Anterior cingulate cortex (tissue), 58 donors: ENCODE data around the gene KIF14.
"Not testable (repeated sequence)": the region's sequence is repeated elsewhere in the genome, so short reads cannot be mapped to it uniquely, and the experiment has no call there.

ENCODE experiments used
- DNase-seq, 58 donors: peaks; one replicate each; lab custom pipeline; 2025; lab: John Stamatoyannopoulos, UW

The KIF14 gene

GRCh38 chr1:200634261-200635122, 13.9 kb upstream of the KIF14 start:
- peak in 1 of 58 donors; percentile 10 for DNase-seq

GRCh38 chr1:200631375-200631774, 10.8 kb upstream of the KIF14 start:
- DNase-seq, result no peak

- DNase-seq, result not testable (repeated sequence)
These were observed 10.0 kb upstream of the KIF14 start for GRCh38 chr1:200630515-200630899.

GRCh38 chr1:200629876-200630514, 9.4 kb upstream of the KIF14 start:
- no peak for DNase-seq

- no peak for DNase-seq
These were observed 7.8 kb upstream of the KIF14 start for GRCh38 chr1:200628223-200628881.

GRCh38 chr1:200627575-200628222, 7.1 kb upstream of the KIF14 start:
- DNase-seq, result no peak

- no peak for DNase-seq
These were observed 6.4 kb upstream of the KIF14 start for GRCh38 chr1:200626853-200627534.

GRCh38 chr1:200625381-200625824, 4.9 kb upstream of the KIF14 start:
- no peak for DNase-seq

GRCh38 chr1:200624679-200625335, 4.3 kb upstream of the KIF14 start:
- DNase-seq, result no peak

- DNase-seq, result no peak
These were observed 668 bp downstream of the KIF14 start for GRCh38 chr1:200619894-200620272.

- DNase-seq, result no peak
These were observed 9.7 kb downstream of the KIF14 start for GRCh38 chr1:200610846-200611245.

GRCh38 chr1:200602632-200603031, 17.9 kb downstream of the KIF14 start:
- DNase-seq, result no peak

- no peak for DNase-seq
These were observed 30.6 kb downstream of the KIF14 start for GRCh38 chr1:200590001-200590400.

- DNase-seq, result no peak
These were observed 31.9 kb downstream of the KIF14 start for GRCh38 chr1:200588698-200589097.

- DNase-seq, result no peak
These were observed 56.2 kb downstream of the KIF14 start for GRCh38 chr1:200564319-200564718.

- no peak for DNase-seq
These were observed 58.7 kb downstream of the KIF14 start for GRCh38 chr1:200561856-200562214.

GRCh38 chr1:200558866-200559459, 61.6 kb downstream of the KIF14 start:
- peak in 4 of 58 donors; percentile 0 to 23 (median 4) for DNase-seq

GRCh38 chr1:200556002-200556401, 64.5 kb downstream of the KIF14 start:
- no peak for DNase-seq

- not testable (repeated sequence) for DNase-seq
These were observed 67.8 kb downstream of the KIF14 start for GRCh38 chr1:200552737-200553136.
